ENCODE results near the gene CD34. TPM values are rescaled to one million over a fixed set of nuclear protein-coding genes. Genes with fewer than 3 reads are reported as not detected.

CD34 gene
- total RNA-seq = 0.16 and 0.34 TPM in 2 replicates

GRCh38 chr1:207910591-207911354 is at the start of gene CD34:
Gene CD34 (minus strand): TSS chr1:207911125. CDS start chr1:207911080, 45 bp downstream.

Other genes with a start within 250 kb of the CD34 start
- gene CD46, start 159.1 kb downstream of the CD34 start, total RNA-seq = 86.7 and 152 TPM in 2 replicates

Measured in bronchial smooth muscle cell (primary cell).